ENCODE results near the gene MAF.
A peak's percentile ranks its signal among the peaks of the same experiment; 100 is the strongest.

Gene MAF

DNA sequence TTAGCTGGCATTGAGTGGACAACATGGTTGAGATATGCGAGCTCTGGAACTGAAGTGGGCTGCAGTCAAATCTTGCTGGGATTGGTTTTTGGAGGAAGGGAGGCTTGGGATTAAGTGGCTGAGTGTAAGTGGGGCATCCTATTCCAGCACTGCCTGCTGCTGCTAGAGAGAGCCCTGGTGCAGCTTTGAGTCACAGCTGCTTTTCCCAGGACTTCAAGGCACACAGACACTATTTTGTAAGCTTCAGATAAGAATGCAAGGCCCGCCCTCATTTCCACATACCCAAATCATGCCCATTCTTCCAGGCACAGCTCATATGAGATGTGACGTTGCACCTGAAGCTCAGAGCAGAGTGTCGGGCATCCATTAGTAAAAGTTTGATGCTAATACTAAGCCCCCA lies 10.2 kb upstream of the MAF start:
- DNase-seq, result no peak

DNA sequence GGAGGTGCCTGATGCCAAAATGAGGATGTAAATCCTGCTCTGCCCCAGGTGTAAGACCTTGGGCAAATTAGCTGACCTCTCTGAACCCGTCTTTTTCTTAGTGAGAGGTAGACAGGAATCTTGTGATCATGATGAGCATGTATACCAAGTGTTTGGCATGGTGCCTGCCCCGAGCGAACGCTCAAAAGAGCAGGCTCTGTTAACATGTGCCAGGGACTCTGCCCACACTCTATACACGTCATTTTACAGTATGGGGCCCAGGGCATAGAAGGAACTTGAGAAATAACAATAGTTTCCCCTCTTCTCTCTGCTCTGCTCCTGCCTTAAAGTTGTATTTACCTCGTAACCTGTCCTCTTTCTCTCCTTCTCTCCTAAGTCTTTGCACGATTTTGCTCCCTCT lies 9.3 kb upstream of the MAF start:
- DNase-seq, result no peak

DNA sequence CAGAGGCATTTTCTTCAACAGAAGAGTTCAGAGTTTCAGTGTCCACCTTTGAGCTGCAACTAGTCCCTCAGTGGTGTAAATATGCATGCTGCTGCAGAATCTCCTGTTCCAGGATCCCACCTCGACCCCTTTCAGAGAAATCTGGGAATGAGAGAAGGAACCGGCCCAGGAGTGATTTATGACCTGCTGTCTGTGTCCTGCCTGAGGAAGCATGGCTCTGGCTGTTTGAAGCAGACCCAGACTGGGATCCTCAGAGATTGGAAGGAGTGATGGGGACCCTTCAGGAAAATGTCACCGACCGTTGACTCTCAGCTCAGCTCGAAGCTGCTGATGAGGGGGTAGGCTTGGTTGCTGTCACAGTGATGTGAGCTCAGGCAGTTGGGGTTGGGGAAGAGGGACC lies 8.4 kb upstream of the MAF start:
- no peak for DNase-seq

DNA sequence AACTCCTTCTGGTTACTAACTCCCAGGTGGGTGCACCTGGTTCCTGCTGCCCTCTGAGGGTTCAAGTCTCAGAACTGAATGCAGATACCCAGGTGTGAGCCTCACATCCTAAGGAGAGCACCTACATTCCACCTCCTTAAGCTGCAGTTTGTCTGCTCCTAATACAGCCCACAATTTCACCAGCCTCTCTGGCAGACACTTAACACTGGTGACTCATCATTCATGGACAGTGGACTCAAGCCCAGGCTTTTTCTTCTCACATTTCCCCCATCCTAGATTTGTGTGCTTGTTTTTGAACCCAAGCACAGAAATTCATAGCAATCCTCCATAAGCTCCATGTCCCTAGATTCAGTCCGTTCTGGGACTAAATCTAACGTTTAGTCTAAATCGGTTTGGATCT lies 7.0 kb upstream of the MAF start:
- DNase-seq, result no peak

DNA sequence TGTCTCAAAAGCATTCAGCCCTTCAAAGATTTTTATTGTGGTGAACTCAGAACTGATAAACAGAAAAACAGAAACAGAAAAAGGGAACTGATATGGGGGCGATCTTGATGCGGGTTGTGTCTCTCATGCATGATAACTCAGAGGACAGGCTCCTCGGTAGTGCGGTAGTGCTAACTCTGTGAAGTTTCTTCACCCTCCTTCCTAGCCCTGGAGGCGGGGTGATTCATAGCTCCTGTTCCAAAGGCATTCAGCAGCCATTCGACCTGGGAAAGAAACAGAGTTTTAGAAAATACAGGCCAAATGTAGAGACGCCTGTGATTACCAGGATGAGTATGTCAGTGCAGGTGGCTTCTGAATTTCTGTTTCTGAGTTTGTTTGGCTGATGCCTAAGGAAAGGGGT lies 5.5 kb upstream of the MAF start:
- no peak for DNase-seq

DNA sequence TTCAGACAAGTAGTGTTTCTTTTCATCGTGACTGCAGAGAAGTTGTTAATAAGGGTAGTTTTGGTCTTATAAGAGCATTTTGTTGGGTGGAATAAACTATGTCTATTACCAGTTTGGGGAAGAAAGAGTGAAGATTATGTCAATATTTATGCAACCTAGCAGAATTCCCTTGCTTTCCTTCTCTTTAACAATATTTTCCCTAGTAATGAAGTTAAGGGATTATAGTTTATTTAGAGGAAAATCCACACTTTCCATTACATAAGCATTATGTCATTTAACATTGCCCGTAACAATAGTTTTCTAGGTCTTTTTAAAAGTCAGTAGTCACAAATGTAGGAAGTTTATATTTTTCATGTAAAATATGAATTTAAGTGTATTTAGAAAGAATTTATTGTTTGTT lies 2.5 kb upstream of the MAF start:
- DNase-seq, result no peak

DNA sequence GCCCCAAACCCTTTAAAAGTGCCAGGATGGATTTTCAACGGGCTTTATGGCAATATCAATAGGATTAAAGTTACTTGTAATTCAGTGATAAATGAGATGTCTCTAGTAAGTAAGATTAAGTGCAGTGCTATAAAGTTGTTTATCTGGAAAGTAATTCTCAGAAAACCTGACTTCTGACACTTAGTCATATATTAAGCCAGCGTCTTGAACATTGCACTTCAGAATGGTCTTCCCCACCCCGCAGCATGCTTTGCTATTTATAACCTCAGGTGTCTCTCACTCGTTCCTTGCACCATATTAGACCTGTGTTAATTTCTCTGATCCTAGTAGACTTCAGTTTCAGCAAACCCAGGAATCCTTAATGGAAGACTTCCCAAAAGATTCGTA lies 2.1 kb upstream of the MAF start:
- DNase-seq, result no peak

DNA sequence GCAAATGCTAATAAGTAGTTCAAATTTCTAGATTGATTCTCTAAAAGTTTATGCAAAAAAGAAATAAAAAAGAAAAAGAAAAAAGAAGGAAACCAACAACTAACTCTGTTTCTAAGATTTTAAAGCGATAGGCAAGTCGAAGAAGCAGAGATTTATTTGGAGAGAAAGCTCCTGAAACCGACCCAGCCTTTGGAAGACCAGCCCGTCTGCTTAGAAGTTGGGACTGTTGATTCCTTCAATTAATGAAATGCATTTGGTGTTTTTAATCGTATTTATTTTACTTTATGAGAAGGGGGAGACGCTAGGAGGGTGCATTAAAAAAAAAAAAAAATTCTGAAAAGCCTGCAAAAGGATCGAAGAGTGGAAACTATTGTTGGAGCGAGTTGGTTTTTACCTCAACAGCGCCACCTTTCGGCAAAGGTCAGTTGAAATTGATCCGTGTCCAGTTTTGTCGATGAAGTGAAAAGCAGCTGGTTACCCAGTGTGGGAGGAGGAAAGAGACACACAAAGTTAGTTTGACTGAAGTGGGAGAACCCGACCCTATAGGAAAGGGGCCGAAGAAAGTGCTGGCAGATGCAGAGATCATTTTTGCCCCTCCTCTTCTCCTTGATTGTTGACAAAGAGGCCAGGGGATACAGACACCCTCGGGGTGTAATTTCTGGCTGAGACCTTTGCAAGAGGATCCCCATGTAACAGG lies 1.5 kb upstream of the MAF start:
- DNase-seq, result peak; percentile 78

DNA sequence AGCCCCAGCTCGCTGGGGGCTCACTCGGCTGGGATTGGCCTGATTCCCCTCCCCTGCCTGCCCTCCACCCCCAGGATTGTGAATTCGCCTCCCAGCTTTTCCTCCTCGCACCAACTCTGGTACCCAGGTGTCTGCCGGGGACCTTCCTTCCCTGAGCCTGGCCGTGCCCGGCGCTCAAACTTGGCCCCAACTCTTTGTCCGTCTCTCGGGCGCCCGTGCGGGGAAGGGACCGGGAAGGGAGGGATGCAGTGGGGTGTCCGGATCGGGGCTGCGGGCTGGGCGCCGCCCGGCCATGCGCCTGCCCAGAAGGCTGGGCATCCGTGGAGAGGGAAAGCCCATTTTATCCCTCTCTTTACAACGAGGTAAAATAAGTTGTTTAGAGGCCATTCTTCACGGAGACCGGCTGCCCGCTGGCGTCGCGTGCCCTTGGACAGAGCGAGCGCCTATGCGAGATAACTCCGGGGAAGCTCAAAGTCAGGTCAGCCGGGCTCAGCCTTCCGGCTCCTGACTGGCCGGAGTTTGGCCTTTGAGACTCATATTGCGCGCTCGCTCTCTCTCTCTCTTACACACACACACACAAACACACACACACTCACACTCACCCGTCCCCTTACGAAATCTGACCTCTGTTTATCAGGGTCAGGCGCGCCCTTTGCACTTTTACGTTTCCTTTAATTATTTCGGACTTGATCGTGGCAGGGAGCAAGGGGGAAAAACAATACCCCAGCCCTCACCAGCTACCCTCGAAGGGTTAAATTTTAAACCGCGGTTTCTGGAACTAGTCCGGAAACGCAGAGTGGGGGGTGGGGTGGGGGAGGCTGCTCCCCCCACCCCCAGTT lies 774 bp upstream of the MAF start:
- DNase-seq, result peak; percentile 33

DNA sequence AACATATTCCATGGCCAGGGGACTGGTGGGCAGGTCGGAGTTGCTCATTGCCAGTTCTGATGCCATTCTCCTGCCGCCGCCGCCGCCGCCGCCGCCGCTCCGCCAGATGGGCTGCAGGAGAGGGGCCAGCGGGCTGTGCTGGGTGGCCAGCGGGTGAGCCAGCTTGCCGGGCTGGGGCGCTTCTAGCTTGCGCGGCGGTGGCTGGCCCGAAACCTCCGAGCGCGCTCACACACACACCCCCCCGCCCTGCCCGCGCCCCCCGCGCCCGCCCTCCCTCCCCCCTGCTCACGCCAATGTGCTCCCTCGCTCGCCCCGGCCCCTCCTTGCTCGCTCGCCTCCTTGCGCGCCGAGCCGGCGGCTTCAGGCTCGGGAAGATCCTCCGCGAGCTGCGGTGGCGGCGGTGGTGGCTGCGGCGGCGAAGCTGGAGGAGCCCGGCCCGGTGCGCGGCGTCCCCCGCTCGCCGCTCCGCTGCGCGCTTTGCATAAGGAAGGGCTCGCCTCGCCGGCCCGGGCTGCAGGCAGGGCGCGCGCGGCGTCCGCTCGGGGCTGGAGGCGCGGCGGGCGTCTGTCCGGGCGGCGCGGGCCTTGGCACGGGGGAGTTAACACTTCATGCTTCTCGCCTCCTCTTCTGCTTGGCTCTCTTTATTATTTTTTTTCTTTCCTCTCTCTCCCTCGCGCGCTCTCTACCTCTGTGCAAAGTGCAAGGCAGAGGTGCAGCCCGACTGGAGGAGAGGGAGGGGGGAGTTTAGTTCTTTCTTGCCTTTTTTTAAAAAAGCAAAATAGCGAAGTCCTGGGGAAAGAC lies 500 bp downstream of the MAF start:
- no peak for DNase-seq

DNA sequence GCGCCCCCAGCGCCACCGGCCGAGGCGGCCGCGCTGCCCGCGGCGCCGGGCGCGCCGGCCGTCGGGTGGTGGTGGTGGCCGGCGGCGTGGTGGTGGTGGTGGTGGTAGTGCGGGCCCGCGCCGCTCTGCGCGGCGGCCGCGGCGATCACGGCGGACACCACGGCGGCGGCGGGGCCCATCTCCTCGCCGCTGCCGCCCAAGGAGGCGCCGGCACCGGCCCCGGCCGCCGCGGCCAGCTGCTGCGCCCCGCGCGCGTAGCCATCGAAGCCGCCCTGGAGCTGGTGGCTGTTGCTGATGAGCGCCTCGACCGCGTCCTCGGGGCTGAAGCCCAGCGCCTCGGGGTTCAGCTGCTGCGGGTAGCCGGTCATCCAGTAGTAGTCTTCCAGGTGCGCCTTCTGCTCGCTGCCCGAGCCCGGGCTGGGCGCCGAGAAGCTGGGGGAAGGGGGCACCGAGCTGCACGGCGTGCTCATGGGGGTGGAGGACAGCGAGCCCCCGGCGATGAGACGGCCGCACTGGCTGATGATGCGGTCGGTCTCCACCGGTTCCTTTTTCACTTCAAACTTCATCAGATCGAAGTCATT lies 1.2 kb downstream of the MAF start:
- DNase-seq, result peak; percentile 22

DNA sequence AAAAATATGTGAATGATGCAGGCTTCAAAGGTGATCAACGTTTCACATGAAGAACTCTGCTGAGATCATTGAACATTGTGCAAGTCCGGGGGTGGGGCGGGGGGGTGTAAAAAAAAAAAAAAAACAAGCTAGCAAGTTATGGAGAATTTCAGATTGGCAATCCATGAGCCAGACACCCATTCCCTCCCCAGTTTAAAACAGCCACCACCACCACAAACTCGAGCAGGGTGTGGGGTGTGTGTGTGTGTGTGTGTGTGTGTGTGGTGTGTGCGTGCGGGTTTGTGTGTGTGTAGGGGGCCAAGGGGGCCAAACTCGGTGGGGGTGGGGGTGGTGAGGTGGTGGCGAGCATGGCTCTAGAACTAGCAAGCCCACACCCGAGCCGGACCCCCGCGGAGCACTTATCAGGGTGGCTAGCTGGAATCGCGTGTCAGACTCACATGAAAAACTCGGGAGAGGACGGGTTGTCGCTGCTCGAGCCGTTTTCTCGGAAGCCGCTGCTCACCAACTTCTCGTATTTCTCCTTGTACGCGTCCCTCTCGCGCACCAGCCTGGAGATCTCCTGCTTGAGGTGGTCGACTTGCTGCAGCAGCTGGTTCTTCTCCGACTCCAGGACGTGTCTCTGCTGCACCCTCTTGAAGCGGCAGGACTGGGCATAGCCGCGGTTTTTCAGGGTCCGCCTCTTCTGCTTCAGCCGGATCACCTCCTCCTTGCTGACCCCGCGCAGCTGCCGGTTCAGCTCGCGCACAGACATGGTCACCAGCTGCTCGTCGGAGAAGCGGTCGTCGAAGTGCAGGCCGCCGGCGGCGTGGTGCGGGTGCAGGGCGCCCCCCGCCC lies 2.0 kb downstream of the MAF start:
- peak; percentile 47 for DNase-seq

DNA sequence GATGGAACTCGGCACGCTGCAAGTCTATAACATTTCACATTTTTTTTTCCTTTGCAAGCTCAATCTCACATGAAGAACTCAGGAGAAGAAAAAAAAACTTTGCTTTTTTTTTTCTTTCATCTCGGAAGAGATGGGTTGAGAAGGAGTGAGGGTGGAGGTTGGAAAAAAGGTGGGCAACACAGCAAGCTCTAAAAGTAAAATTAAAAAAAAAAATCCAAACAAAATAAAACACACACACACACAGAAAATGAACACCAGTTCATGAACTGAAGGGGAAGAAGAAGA lies 2.5 kb downstream of the MAF start:
- DNase-seq, result no peak

DNA sequence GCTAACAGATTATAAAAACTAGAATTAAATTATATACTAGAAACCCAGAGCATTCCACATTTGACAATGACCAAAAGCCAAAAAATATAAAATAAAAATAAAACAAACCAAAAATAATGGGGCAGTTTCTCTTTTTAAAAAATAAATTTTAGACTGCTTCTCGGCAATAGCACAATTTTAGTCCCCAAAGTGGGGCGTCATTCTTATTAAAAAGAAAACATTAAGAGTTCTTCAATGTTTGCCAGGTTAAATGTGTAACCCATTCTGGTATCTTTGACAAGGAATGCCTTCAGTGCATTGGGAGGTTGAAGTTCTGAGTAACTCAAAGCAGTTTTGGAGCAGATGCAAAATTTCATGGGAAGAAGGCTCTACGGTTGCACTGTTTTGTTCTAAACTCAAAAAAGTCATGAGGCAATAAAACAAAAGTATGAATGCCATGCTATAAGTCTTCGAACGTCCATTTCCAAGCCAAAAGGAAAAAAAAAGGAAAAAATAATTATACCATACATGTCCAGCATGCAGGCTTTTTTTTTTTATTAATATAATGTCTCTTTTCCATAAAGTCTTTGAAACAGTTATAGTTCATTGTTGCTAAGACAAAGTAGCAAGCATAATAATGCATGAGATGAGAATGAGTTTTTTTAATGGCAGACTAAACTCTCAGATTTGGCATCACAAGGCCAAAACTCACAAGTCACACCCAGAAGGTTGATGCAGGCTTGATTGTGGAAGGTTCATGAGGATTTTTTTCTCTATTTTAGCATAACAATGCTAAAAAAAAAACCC lies 3.1 kb downstream of the MAF start:
- no peak for DNase-seq

DNA sequence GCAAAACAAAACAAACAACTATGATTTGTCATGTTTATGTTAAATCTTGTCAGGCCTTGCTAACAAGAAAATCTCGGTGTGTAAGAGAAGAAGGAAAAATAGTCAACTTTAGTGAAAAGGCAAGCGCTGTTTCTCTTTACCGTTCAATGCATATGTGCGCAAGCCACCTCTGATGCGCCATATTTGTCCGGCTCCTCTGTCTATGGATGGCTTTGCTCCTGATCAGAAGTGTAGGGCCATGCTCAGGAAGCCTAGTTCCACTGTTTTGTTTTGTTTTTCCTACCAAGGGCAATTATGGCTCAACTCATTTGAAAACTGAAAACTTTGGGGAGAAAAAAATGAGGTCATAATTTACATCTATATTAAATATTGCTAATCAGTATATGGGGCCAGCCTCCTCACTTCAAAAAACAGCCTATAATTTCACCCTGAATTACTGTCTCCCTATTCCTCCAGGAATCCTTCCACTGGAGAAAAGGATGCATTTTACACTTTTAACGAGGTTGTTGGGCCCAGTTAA lies 4.5 kb downstream of the MAF start:
- no peak for DNase-seq

DNA sequence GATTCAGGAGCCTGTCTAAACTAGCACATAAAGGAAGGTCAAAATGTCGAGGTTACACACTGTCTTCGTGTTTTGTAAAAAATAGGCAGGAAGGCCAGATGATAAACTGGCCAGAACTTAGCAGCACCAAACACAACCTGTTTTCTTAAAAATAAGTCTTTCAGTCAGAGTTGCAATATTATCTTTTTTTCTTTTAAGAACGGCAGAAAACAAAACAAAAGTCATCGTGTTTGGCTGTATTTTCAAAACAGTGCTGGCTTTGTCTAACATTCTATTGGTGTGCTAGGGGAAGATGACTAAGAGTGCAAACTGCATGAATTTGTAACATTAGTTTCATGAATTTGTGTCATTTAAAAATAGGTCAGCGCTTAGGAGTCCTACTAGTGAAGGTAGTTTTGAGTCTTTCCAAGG lies 5.3 kb downstream of the MAF start:
- DNase-seq, result no peak

DNA sequence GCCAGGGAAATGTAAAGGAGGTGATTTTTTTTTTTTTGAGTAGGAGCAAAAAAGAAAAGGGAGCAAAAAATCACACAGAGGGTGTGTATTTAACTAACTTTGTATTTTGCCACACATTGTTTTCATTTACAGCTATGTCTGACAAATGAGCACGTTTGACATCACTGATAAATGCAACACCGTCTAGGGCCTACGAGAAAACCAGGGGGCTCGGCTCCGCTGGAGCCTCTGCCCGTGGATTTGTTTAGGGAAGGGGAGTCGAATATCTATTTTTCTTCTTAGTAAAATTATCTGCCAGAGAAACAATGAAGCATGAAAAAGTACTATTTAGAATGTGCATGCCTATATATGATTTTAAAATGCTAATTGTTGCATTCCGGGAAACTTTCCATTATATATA lies 6.8 kb downstream of the MAF start:
- no peak for DNase-seq

DNA sequence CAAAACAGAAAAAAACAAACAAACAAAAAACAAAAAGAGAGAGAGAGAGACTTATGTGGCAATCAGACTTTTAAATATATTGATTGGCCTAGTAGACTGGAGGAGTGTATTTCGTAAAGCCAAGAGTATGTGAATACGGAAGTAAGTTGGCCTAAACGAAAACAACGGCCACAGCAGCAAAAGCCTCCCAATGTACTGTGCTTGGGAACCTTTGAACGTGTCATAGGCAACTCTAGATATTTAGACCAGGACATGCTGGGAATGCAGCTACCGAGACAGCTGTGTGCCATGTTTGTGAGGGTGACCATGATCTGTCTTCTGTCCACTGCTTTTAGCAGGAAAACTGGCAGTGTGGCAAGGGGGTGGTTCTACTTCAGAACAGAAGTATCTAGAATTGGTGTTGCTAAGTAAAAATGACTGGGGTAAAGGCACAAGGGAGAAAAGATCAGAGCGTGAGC lies 7.4 kb downstream of the MAF start:
- no peak for DNase-seq

DNA sequence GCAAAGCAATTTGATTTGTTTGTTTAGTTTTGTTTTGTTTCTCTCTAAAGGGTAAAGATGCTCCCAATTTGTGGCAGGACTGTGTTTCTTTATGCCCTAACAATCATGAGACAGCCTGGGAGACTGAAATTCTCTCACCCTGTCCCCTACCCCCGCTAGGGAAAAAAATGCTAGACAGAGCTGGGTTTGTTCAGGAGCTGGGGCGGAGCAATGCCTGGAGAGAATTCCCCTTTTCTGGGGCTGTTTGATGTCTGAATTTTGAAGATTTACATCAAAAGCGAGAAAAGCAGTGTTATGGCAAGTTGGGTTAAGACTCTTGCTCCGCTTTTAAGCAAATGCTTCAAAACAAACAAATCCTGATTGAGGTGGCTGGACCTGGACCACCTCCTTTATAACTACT lies 8.4 kb downstream of the MAF start:
- no peak for DNase-seq

DNA sequence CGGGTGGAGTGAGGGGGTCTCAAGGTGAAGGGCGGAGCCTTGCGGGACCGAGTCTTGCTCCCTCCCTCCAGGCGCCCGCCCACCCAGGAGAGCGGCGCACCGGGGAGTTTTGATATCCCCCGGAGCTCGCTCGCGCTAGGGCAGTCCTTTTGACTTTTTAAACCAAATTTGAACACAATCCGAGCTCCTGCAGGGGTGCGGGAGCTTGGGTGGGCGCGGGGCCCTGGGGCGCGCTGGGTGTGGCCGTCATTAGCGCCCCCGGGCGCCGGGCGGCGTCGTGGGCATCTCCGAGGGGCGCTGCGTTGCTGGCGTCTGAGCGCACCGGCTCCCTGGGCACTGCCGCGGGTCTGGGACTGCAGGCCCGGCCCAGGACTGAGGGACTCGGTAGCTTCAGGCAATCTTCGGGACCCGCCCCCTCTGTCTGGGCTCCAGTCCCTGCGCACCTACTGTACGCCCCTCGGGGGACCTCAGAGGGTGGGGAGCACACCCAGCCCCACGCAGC lies 10.9 kb downstream of the MAF start:
- no peak for DNase-seq

DNA sequence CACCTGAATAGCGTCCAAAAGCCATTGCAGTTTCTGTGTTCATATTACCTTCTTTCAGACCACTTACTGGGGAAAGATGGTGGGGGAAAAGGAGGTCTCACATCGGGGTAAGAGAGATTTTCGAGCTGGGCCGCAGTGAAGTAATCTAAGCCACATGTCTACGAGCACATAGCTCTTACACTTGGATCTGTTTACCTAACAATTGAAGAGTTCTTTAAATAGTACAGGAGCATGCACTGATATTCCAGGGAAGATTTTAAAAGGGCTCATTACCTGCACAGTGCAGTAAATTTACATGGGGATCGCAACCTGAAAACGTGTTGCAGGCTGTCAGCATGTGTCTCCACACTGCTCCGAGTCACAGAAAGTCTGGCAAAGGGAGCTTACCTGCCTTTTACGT lies 12.6 kb downstream of the MAF start:
- DNase-seq, result no peak
